ENCODE data around the gene OR4D6. TPM values are rescaled to one million over a fixed set of nuclear protein-coding genes. Genes with fewer than 3 reads are reported as not detected.
"Not testable (repeated sequence)": the region's sequence is repeated elsewhere in the genome, so short reads cannot be mapped to it uniquely, and the experiment has no call there.

Gene OR4D6
- total RNA-seq, 2 donors from 2014 or later, result not detected

DNA sequence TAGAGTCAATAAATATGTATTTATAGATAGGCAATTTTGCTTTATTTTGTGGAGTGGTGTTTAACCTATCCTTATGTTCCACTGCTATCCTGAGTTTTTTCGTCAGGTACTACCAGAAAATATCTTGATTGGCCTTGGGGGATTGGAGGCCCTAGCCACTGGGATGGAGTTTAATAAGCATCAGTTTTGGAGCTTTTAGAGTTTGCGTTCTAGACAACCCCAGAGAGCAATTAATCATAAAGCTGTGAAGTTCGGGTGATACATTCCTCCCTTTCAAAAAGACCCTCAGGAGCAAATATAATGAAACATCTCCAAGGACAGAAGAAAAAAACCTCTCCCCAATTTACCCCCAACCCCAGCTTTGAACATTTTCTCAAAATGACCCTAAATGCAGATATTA, 20.6 kb upstream of the OR4D6 start, which contains the start of gene OR5A1:
OR5A1 (plus strand) TSS at position 301 of the 400 bp plus-strand sequence. CDS start 6,700 bp downstream, outside the sequence.
- Histone ChIP-seq H3K4me3 (no peak within 1 kb of the TSS), H3K4me1 (no peaks in the 10 kb centered on the region), H3K9ac (ENCODE audit: low read depth in 2 of 2, low read length in 2 of 2) (no peak within 1 kb of the TSS), H3K36me3 (no peaks in the 10 kb centered on the region), H3K9me3 (no peaks in the 10 kb centered on the region), H3K27ac (no peak within 1 kb of the TSS), H3K27me3 (no peaks in the 10 kb centered on the region)
- intact Hi-C loops (cut with DNase I), result no loop called here
- TF ChIP-seq, protein P1, sequence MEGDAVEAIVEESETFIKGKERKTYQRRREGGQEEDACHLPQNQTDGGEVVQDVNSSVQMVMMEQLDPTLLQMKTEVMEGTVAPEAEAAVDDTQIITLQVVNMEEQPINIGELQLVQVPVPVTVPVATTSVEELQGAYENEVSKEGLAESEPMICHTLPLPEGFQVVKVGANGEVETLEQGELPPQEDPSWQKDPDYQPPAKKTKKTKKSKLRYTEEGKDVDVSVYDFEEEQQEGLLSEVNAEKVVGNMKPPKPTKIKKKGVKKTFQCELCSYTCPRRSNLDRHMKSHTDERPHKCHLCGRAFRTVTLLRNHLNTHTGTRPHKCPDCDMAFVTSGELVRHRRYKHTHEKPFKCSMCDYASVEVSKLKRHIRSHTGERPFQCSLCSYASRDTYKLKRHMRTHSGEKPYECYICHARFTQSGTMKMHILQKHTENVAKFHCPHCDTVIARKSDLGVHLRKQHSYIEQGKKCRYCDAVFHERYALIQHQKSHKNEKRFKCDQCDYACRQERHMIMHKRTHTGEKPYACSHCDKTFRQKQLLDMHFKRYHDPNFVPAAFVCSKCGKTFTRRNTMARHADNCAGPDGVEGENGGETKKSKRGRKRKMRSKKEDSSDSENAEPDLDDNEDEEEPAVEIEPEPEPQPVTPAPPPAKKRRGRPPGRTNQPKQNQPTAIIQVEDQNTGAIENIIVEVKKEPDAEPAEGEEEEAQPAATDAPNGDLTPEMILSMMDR (IDR thresholded peaks at IDR 0.05), result no peak
- DNase-seq, result no peak

DNA sequence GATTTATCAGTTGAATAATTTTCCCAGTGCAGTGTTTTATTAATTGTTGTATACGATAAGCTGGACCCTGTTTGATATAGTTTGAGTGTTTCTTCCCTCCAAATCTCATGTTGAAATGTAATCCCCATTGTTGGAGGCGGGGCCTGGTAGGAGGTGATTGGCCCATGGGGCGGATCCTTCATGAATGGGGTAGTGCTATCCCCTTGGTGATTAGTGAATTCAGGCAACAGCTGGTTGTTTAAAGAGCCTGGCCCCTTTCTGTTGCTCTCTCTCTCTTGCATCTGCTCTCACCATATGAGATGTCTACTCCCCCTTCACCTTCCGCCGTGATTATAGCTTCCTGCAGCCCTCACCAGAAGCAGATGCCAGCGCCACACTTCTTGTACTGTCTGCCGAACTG, 19.0 kb upstream of the OR4D6 start:
- intact Hi-C loops (cut with DNase I), result no loop called here
- Histone ChIP-seq H3K9ac (ENCODE audit: low read depth in 2 of 2, low read length in 2 of 2) (no peak overlapping the region), H3K27me3 (no peaks in the 10 kb centered on the region), H3K4me1 (no peaks in the 10 kb centered on the region), H3K4me3 (no peak overlapping the region), H3K36me3 (no peaks in the 10 kb centered on the region), H3K27ac (no peak overlapping the region), H3K9me3 (no peaks in the 10 kb centered on the region)
- no peak for DNase-seq
- TF ChIP-seq, protein P1 (IDR thresholded peaks at IDR 0.05), result no peak

DNA sequence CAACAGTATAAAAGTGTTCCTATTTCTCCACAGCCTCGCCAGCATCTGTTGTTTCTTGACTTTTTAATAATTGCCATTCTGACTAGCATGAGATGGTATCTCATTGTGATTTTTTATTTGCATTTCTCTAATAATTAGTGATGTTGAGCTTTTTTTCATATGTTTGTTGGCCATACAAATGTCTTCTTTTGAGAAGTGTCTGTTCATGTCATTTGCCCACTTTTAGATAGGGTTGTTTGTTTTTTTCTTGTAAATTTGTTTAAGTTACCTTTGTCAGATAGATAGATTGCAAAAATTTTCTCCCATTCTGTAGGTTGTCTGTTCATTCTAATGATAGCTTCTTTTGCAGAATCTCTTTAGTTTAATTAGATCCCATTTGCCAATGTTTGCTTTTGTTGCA, 11.1 kb upstream of the OR4D6 start:
- H3K4me3 ChIP-seq; intact Hi-C loops (cut with DNase I); H3K9me3 ChIP-seq; DNase-seq; H3K27ac ChIP-seq; H3K36me3 ChIP-seq; H3K4me1 ChIP-seq; H3K9ac ChIP-seq (ENCODE audit: low read depth in 2 of 2, low read length in 2 of 2); H3K27me3 ChIP-seq: not testable (repeated sequence)

DNA sequence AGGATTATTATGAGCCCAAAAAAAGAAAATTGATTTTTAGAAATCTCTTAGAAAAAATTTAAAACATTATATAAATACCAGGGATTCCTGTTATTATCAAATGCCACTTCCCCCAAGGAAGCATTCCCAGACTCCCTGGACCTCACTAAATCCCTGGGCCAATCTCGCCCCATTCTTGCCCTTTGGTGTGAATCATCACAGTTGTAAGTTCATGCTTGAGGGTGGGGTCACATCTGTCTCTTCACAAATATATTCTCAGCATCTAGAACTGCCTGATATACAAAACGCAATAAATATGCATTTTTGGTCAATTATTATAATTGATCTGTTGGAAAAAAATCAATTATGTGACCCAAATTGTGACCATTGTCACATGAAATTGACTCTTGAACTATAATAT, 8.3 kb upstream of the OR4D6 start:
- Histone ChIP-seq H3K27ac (no peak overlapping the region), H3K36me3 (no peaks in the 10 kb centered on the region), H3K4me3 (no peak overlapping the region), H3K9ac (ENCODE audit: low read depth in 2 of 2, low read length in 2 of 2) (no peak overlapping the region), H3K4me1 (no peaks in the 10 kb centered on the region), H3K9me3 (no peaks in the 10 kb centered on the region), H3K27me3 (no peaks in the 10 kb centered on the region)
- DNase-seq, result no peak
- intact Hi-C loops (cut with DNase I), result no loop called here
- TF ChIP-seq, protein P1 (IDR thresholded peaks at IDR 0.05), result no peak

DNA sequence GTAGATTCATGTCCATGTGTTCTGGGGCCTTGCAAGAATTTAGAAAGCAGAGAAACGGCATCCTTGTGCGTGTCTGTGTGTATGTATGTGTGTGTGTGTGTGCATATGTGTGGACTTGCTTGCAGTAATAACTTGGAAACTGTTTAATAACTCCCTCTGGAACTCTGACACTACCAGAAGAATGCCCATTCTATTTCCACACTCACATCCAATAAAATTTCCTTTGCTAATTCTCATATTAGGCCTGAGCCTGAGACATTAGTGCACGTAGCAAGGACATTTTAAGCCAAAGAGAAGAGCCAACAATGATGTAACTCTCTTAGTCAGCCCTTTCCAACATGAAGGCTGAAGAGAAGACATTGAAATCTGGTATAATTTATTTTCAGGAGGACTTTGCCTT, 3.2 kb downstream of the OR4D6 start:
- Histone ChIP-seq H3K27me3 (no peaks in the 10 kb centered on the region), H3K4me1 (no peaks in the 10 kb centered on the region), H3K4me3 (no peak overlapping the region), H3K9ac (ENCODE audit: low read depth in 2 of 2, low read length in 2 of 2) (no peak overlapping the region), H3K36me3 (no peaks in the 10 kb centered on the region), H3K27ac (no peak overlapping the region), H3K9me3 (no peaks in the 10 kb centered on the region)
- TF ChIP-seq, protein P1 (IDR thresholded peaks at IDR 0.05), result no peak
- intact Hi-C loops (cut with DNase I), result no loop called here
- DNase-seq, result no peak

DNA sequence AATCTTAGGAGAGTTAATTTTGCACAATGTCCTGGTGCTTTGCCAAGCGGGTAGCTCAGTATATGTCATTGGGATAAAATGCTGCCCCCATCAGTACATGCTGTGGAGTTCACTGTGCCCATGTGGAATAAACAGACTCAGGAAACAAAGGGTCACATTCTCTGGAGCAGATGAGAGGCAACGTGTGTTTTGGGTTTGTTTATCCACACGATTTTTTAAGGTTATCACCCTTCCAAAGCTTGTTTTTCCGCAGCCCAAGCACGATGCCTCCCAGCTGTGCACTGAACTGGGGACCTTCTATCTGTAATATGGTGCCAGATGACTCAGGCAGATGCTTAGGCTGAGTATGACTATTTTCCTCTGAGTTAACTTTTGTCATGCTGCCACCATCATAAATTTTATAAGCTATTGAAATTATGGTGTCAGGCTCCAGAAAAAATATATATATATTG, 6.5 kb downstream of the OR4D6 start:
- H3K36me3 ChIP-seq, result no peaks in the 10 kb centered on the region
- TF ChIP-seq, protein P1 (IDR thresholded peaks at IDR 0.05), result no peak
- H3K9ac ChIP-seq (ENCODE audit: low read depth in 2 of 2, low read length in 2 of 2), result no peak overlapping the region
- no peaks in the 10 kb centered on the region for H3K9me3 ChIP-seq
- intact Hi-C loops (cut with DNase I), result no loop called here
- DNase-seq, result no peak
- no peak overlapping the region for H3K4me3 ChIP-seq
- H3K4me1 ChIP-seq, result no peaks in the 10 kb centered on the region
- H3K27me3 ChIP-seq, result no peaks in the 10 kb centered on the region
- no peak overlapping the region for H3K27ac ChIP-seq
